ENCODE results near the gene TBK1. TPM values are rescaled to one million over a fixed set of nuclear protein-coding genes. Genes with fewer than 3 reads are reported as not detected.

TBK1 gene
- total and polyA plus RNA-seq, 2 of the 13 experiments (the other 11 are each of a cell fraction or from before 2014, with no cell fraction given), result 10.3 to 25.2 TPM

DNA sequence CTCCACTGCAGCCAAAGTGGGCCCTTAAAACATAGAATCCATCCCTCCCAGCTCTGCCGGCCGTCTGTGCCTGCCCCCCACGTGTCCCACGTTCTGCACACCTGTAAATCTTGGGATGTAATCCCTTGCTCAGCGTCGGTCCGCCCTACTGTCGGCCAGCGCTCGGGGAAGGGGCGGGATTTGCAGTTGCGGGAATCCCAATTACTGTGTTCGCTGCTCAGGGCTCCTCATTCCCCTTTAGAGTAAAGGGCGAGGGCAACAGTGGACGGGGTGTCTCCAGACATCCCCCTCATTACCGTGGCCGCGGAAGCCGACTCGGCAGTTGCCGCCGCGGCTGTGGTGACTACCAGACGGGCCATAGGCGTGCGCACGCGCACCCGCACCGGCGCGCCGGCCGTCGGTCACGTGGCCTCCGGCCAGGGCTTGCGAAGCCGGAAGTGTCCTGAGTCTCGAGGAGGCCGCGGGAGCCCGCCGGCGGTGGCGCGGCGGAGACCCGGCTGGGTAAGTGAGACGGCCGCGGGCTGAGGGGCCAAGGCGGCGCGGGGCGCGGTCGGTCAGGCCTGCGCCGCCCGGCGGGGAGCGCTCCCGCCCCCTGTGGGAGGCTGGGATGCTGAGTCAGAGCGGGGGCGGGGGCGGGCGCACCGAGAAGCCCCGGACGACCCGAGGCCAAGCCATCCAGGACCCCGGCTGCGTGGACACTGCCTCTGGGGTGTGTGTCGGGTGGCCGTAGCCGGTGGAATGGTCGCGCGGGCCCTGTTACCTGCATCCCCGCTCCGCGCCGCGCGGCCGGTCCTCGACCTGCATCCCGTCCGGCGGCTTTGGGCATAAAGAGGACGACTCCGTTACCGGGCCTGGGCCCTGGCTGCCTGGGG, at the start of gene TBK1 (continued):
- TF ChIP-seq, protein P1, sequence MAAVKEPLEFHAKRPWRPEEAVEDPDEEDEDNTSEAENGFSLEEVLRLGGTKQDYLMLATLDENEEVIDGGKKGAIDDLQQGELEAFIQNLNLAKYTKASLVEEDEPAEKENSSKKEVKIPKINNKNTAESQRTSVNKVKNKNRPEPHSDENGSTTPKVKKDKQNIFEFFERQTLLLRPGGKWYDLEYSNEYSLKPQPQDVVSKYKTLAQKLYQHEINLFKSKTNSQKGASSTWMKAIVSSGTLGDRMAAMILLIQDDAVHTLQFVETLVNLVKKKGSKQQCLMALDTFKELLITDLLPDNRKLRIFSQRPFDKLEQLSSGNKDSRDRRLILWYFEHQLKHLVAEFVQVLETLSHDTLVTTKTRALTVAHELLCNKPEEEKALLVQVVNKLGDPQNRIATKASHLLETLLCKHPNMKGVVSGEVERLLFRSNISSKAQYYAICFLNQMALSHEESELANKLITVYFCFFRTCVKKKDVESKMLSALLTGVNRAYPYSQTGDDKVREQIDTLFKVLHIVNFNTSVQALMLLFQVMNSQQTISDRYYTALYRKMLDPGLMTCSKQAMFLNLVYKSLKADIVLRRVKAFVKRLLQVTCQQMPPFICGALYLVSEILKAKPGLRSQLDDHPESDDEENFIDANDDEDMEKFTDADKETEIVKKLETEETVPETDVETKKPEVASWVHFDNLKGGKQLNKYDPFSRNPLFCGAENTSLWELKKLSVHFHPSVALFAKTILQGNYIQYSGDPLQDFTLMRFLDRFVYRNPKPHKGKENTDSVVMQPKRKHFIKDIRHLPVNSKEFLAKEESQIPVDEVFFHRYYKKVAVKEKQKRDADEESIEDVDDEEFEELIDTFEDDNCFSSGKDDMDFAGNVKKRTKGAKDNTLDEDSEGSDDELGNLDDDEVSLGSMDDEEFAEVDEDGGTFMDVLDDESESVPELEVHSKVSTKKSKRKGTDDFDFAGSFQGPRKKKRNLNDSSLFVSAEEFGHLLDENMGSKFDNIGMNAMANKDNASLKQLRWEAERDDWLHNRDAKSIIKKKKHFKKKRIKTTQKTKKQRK (IDR thresholded peaks at IDR 0.05; ENCODE audit: low read length), result no peak
- TF ChIP-seq ZNF746 (CRISPR knock-in tag; IDR thresholded peaks at IDR 0.05) (peak; percentile 65), RFX5 (IDR thresholded peaks at IDR 0.05; ENCODE audit: low read depth, low read length) (no peak), ZNF460 (CRISPR knock-in tag; IDR thresholded peaks at IDR 0.05; ENCODE audit: borderline replicate concordance) (no peak), NBN (conservative IDR thresholded peaks at IDR 0.05) (no peak), ZBTB21 (CRISPR knock-in tag; IDR thresholded peaks at IDR 0.05) (no peak), SALL1 (CRISPR knock-in tag; IDR thresholded peaks at IDR 0.05) (peak; percentile 77), ZNF878 (CRISPR knock-in tag; IDR thresholded peaks at IDR 0.05) (peak; percentile 86; the same call in 1 of the 2 replicates), ZNF660 (CRISPR knock-in tag; IDR thresholded peaks at IDR 0.05; ENCODE audit: borderline replicate concordance, low read depth) (no peak)
- TF ChIP-seq, protein P2, sequence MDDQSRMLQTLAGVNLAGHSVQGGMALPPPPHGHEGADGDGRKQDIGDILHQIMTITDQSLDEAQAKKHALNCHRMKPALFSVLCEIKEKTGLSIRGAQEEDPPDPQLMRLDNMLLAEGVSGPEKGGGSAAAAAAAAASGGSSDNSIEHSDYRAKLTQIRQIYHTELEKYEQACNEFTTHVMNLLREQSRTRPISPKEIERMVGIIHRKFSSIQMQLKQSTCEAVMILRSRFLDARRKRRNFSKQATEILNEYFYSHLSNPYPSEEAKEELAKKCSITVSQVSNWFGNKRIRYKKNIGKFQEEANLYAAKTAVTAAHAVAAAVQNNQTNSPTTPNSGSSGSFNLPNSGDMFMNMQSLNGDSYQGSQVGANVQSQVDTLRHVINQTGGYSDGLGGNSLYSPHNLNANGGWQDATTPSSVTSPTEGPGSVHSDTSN (CRISPR knock-in tag; IDR thresholded peaks at IDR 0.05; ENCODE audit: borderline replicate concordance), result 0 out of 2 replicates have a peak, but pooled peaks have one; percentile 9
- TF ChIP-seq, protein P3, sequence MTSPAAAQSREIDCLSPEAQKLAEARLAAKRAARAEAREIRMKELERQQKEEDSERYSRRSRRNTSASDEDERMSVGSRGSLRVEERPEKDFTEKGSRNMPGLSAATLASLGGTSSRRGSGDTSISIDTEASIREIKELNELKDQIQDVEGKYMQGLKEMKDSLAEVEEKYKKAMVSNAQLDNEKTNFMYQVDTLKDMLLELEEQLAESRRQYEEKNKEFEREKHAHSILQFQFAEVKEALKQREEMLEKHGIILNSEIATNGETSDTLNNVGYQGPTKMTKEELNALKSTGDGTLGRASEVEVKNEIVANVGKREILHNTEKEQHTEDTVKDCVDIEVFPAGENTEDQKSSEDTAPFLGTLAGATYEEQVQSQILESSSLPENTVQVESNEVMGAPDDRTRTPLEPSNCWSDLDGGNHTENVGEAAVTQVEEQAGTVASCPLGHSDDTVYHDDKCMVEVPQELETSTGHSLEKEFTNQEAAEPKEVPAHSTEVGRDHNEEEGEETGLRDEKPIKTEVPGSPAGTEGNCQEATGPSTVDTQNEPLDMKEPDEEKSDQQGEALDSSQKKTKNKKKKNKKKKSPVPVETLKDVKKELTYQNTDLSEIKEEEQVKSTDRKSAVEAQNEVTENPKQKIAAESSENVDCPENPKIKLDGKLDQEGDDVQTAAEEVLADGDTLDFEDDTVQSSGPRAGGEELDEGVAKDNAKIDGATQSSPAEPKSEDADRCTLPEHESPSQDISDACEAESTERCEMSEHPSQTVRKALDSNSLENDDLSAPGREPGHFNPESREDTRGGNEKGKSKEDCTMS (CRISPR knock-in tag; conservative IDR thresholded peaks at IDR 0.05), result no peak
- TF ChIP-seq, protein P4, sequence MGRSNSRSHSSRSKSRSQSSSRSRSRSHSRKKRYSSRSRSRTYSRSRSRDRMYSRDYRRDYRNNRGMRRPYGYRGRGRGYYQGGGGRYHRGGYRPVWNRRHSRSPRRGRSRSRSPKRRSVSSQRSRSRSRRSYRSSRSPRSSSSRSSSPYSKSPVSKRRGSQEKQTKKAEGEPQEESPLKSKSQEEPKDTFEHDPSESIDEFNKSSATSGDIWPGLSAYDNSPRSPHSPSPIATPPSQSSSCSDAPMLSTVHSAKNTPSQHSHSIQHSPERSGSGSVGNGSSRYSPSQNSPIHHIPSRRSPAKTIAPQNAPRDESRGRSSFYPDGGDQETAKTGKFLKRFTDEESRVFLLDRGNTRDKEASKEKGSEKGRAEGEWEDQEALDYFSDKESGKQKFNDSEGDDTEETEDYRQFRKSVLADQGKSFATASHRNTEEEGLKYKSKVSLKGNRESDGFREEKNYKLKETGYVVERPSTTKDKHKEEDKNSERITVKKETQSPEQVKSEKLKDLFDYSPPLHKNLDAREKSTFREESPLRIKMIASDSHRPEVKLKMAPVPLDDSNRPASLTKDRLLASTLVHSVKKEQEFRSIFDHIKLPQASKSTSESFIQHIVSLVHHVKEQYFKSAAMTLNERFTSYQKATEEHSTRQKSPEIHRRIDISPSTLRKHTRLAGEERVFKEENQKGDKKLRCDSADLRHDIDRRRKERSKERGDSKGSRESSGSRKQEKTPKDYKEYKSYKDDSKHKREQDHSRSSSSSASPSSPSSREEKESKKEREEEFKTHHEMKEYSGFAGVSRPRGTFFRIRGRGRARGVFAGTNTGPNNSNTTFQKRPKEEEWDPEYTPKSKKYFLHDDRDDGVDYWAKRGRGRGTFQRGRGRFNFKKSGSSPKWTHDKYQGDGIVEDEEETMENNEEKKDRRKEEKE (IDR thresholded peaks at IDR 0.05), result no peak
- TF ChIP-seq, protein P5, sequence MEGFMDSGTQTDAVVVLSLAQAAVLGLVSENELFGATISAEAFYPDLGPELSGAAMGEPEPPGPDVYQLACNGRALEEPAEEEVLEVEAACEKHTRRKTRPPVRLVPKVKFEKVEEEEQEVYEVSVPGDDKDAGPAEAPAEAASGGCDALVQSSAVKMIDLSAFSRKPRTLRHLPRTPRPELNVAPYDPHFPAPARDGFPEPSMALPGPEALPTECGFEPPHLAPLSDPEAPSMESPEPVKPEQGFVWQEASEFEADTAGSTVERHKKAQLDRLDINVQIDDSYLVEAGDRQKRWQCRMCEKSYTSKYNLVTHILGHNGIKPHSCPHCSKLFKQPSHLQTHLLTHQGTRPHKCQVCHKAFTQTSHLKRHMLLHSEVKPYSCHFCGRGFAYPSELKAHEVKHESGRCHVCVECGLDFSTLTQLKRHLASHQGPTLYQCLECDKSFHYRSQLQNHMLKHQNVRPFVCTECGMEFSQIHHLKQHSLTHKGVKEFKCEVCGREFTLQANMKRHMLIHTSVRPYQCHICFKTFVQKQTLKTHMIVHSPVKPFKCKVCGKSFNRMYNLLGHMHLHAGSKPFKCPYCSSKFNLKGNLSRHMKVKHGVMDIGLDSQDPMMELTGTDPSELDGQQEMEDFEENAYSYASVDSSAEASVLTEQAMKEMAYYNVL (CRISPR knock-in tag; IDR thresholded peaks at IDR 0.05; ENCODE audit: borderline replicate concordance), result no peak; the same call in 1 of the 2 replicates
- TF ChIP-seq, protein P6, sequence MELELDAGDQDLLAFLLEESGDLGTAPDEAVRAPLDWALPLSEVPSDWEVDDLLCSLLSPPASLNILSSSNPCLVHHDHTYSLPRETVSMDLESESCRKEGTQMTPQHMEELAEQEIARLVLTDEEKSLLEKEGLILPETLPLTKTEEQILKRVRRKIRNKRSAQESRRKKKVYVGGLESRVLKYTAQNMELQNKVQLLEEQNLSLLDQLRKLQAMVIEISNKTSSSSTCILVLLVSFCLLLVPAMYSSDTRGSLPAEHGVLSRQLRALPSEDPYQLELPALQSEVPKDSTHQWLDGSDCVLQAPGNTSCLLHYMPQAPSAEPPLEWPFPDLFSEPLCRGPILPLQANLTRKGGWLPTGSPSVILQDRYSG (CRISPR knock-in tag; IDR thresholded peaks at IDR 0.05), result peak; percentile 34; the same call in 1 of the 2 replicates
